Measurements from ENCODE around the gene MCTP2.

Gene MCTP2

DNA sequence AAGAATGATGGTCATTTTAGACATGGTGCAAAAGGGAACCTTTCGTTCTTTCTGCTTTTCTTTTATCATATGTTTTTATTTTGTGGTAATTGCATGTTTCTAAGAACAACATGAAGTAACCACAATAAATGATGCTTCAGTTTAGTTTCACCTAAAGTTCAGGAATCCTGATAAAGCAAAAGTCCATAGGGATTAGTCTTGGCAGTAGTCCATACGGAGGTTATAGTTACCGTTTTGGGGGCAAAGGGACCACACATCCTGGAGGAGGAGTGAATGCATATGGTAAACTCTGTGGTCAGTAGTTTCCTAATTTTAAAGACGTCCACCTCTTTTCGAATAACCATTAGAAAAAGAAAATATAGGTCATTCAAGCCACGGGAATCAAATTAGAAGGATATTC lies 141.5 kb downstream of the MCTP2 start:
- Histone ChIP-seq H3K36me3 (ENCODE audit: control insufficient read depth, insufficient read depth, low read length) (no peaks in the 10 kb centered on the region), H3K27ac (ENCODE audit: low read depth, low read length, severe bottlenecking) (no peak overlapping the region), H3K4me3 (ENCODE audit: extremely low read depth, insufficient read depth, low read length, poor library complexity, severe bottlenecking) (no peak overlapping the region), H3K4me1 (ENCODE audit: control insufficient read depth, insufficient read depth, low read length, poor library complexity, severe bottlenecking) (no peaks in the 10 kb centered on the region), H3K9me3 (ENCODE audit: control insufficient read depth, low read length) (no peaks in the 10 kb centered on the region)
- 94% methylated on average over 2 of the region's 6 CpGs; no CpG with 5 or more reads in 1 of the 2 experiments for WGBS, 2 experiments (ENCODE audit: insufficient coverage in 2 of 2)

GRCh38 chr15:94375997-94376396 lies 144.6 kb downstream of the MCTP2 start:
- Histone ChIP-seq H3K4me3 (ENCODE audit: extremely low read depth, insufficient read depth, low read length, poor library complexity, severe bottlenecking) (no peak overlapping the region), H3K4me1 (ENCODE audit: control insufficient read depth, insufficient read depth, low read length, poor library complexity, severe bottlenecking) (no peaks in the 10 kb centered on the region), H3K36me3 (ENCODE audit: control insufficient read depth, insufficient read depth, low read length) (no peaks in the 10 kb centered on the region), H3K27ac (ENCODE audit: low read depth, low read length, severe bottlenecking) (no peak overlapping the region), H3K9me3 (ENCODE audit: control insufficient read depth, low read length) (no peaks in the 10 kb centered on the region)
- no CpG with 5 or more reads among the region's 1 CpG for WGBS, 2 experiments (ENCODE audit: insufficient coverage in 2 of 2)

DNA sequence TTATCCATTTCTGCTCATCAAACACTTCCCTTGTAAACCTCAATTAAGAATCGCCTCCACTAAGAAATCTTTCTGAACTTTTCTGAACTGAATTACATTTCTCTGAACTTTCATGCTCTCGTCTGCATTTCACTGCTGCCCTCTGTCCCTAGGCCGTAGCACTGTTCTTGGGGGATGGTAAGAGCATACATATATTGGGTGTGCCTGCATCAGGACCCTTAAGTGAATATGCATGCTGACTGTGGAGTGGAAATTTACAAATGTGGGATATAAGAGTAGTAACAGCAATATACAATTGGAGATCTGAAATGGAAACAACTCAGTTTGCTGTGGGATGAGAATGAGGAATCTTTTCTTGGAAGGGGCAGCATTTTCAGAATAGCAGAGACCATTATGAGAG lies 148.6 kb downstream of the MCTP2 start:
- H3K36me3 ChIP-seq (ENCODE audit: control insufficient read depth, insufficient read depth, low read length): no peaks in the 10 kb centered on the region
- H3K9me3 ChIP-seq (ENCODE audit: control insufficient read depth, low read length): no peaks in the 10 kb centered on the region
- H3K27ac ChIP-seq (ENCODE audit: low read depth, low read length, severe bottlenecking): no peak overlapping the region
- H3K4me3 ChIP-seq (ENCODE audit: extremely low read depth, insufficient read depth, low read length, poor library complexity, severe bottlenecking): no peak overlapping the region
- H3K4me1 ChIP-seq (ENCODE audit: control insufficient read depth, insufficient read depth, low read length, poor library complexity, severe bottlenecking): no peaks in the 10 kb centered on the region
- WGBS, 2 experiments (ENCODE audit: insufficient coverage in 2 of 2): 92 to 100% methylated on average over 2 to 3 of the region's 3 CpGs

DNA sequence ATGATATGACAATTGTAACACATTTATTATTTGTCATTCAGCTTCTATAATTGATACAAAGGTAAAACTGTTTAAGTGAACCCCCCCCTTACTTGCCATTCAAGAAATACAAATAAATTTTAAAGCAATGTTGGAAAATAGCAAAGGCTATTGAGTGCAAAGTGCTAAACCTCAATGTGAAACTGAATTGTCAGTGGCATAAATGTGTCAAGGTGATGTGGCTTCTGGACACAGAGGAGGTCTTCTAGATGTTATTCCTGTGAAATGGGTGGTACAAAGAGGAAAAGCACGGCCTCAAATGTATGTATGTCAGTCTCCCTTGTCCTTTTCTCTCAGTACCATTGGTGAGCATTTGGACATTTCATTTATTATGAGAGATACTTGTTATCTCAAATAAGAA lies 149.4 kb downstream of the MCTP2 start:
- Histone ChIP-seq H3K4me1 (ENCODE audit: control insufficient read depth, insufficient read depth, low read length, poor library complexity, severe bottlenecking) (no peaks in the 10 kb centered on the region), H3K9me3 (ENCODE audit: control insufficient read depth, low read length) (no peaks in the 10 kb centered on the region), H3K36me3 (ENCODE audit: control insufficient read depth, insufficient read depth, low read length) (no peaks in the 10 kb centered on the region), H3K27ac (ENCODE audit: low read depth, low read length, severe bottlenecking) (no peak overlapping the region), H3K4me3 (ENCODE audit: extremely low read depth, insufficient read depth, low read length, poor library complexity, severe bottlenecking) (no peak overlapping the region)
- no CpG with 5 or more reads among the region's 1 CpG for WGBS, 2 experiments (ENCODE audit: insufficient coverage in 2 of 2)

GRCh38 chr15:94381384-94381783 lies 150.0 kb downstream of the MCTP2 start:
- Histone ChIP-seq H3K27ac (ENCODE audit: low read depth, low read length, severe bottlenecking) (no peak overlapping the region), H3K4me1 (ENCODE audit: control insufficient read depth, insufficient read depth, low read length, poor library complexity, severe bottlenecking) (no peaks in the 10 kb centered on the region), H3K4me3 (ENCODE audit: extremely low read depth, insufficient read depth, low read length, poor library complexity, severe bottlenecking) (no peak overlapping the region), H3K9me3 (ENCODE audit: control insufficient read depth, low read length) (no peaks in the 10 kb centered on the region), H3K36me3 (ENCODE audit: control insufficient read depth, insufficient read depth, low read length) (no peaks in the 10 kb centered on the region)
- 76 to 81% methylated on average over 8 of the region's 8 CpGs for WGBS, 2 experiments (ENCODE audit: insufficient coverage in 2 of 2)

DNA sequence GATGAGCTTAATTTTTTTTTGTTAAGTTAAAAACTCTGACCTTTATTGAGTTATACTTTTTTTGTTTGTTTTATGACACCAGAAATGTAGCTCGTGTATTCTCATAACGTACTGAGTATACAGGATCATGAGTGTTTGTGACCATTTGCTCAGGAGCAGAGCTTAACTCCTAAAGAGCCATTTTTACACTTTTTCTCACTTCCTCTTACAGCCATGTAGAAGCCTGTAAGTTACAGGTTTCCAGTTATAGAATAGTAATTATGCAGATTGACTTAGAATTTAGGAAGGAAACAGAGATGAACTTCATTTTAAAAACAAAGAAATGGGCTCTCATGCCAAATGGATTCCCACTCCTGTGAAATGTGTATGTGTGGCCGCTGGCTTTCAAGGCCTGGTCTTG lies 151.7 kb downstream of the MCTP2 start:
- 80 to 96% methylated on average over 1 to 3 of the region's 3 CpGs for WGBS, 2 experiments (ENCODE audit: insufficient coverage in 2 of 2)

DNA sequence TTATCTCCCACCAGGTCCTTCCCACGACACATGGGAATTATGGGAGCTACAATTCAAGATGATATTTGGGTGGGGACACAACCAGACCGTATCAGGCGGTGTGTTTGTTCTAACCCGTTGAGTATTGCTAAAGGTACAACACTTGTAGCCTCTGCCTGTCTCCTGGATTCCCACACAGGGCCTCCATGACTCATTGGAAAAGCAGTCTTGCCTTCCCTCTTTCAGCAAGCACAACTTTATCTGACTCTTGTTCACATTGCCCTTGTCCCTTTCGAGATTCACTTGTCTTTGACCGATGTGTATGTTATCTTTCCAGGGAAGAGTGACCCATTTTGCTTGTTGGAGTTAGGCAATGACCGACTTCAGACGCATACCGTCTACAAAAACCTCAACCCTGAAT lies 152.3 kb downstream of the MCTP2 start:
- H3K4me1 ChIP-seq (ENCODE audit: control insufficient read depth, insufficient read depth, low read length, poor library complexity, severe bottlenecking): peaks cover 7% of the 10 kb centered on the region
- no peaks in the 10 kb centered on the region for H3K9me3 ChIP-seq (ENCODE audit: control insufficient read depth, low read length)
- H3K27ac ChIP-seq (ENCODE audit: low read depth, low read length, severe bottlenecking): no peak overlapping the region
- no peak overlapping the region for H3K4me3 ChIP-seq (ENCODE audit: extremely low read depth, insufficient read depth, low read length, poor library complexity, severe bottlenecking)
- 92 to 98% methylated on average over 7 to 8 of the region's 9 CpGs for WGBS, 2 experiments (ENCODE audit: insufficient coverage in 2 of 2)
- H3K36me3 ChIP-seq (ENCODE audit: control insufficient read depth, insufficient read depth, low read length): no peaks in the 10 kb centered on the region

More for the DNA sequence above, 151.7 kb downstream of the MCTP2 start:
- Histone ChIP-seq H3K4me3 (ENCODE audit: extremely low read depth, insufficient read depth, low read length, poor library complexity, severe bottlenecking) (no peak overlapping the region), H3K27ac (ENCODE audit: low read depth, low read length, severe bottlenecking) (no peak overlapping the region), H3K4me1 (ENCODE audit: control insufficient read depth, insufficient read depth, low read length, poor library complexity, severe bottlenecking) (peaks cover 7% of the 10 kb centered on the region), H3K9me3 (ENCODE audit: control insufficient read depth, low read length) (no peaks in the 10 kb centered on the region), H3K36me3 (ENCODE audit: control insufficient read depth, insufficient read depth, low read length) (no peaks in the 10 kb centered on the region)

- peaks cover 7% of the 10 kb centered on the region for H3K4me1 ChIP-seq (ENCODE audit: control insufficient read depth, insufficient read depth, low read length, poor library complexity, severe bottlenecking)
- no CpG with 5 or more reads among the region's 4 CpGs for WGBS, 2 experiments (ENCODE audit: insufficient coverage in 2 of 2)
- H3K27ac ChIP-seq (ENCODE audit: low read depth, low read length, severe bottlenecking): no peak overlapping the region
- H3K9me3 ChIP-seq (ENCODE audit: control insufficient read depth, low read length): no peaks in the 10 kb centered on the region
- H3K4me3 ChIP-seq (ENCODE audit: extremely low read depth, insufficient read depth, low read length, poor library complexity, severe bottlenecking): no peak overlapping the region
- H3K36me3 ChIP-seq (ENCODE audit: control insufficient read depth, insufficient read depth, low read length): no peaks in the 10 kb centered on the region
These were observed 154.1 kb downstream of the MCTP2 start for GRCh38 chr15:94385441-94385840.

DNA sequence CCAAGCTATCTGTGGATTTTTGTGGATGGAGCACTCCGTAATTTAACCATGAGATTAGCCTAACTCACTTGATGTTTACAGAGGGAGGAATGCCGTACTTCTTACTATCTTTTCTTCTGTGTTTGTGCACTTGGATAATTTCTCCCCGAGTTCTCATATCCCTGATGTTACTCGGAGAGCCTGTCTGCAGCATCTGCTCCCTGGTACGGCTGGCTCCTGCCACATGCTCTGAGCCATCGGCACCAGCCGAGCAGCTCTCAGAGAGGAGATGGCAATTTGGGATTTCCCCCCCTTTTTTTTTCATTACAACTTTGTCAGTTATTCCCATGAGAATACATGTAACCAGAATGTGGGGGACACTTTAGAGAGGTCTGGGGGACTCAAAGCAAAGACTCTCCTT lies 155.0 kb downstream of the MCTP2 start:
- Histone ChIP-seq H3K4me1 (ENCODE audit: control insufficient read depth, insufficient read depth, low read length, poor library complexity, severe bottlenecking) (peaks cover 7% of the 10 kb centered on the region), H3K36me3 (ENCODE audit: control insufficient read depth, insufficient read depth, low read length) (no peaks in the 10 kb centered on the region), H3K9me3 (ENCODE audit: control insufficient read depth, low read length) (no peaks in the 10 kb centered on the region), H3K27ac (ENCODE audit: low read depth, low read length, severe bottlenecking) (no peak overlapping the region), H3K4me3 (ENCODE audit: extremely low read depth, insufficient read depth, low read length, poor library complexity, severe bottlenecking) (no peak overlapping the region)
- WGBS, 2 experiments (ENCODE audit: insufficient coverage in 2 of 2): 89 to 90% methylated on average over 4 to 6 of the region's 7 CpGs

GRCh38 chr15:94387442-94387841 lies 156.1 kb downstream of the MCTP2 start:
- Histone ChIP-seq H3K9me3 (ENCODE audit: control insufficient read depth, low read length) (no peaks in the 10 kb centered on the region), H3K4me3 (ENCODE audit: extremely low read depth, insufficient read depth, low read length, poor library complexity, severe bottlenecking) (no peak overlapping the region), H3K27ac (ENCODE audit: low read depth, low read length, severe bottlenecking) (no peak overlapping the region), H3K36me3 (ENCODE audit: control insufficient read depth, insufficient read depth, low read length) (no peaks in the 10 kb centered on the region), H3K4me1 (ENCODE audit: control insufficient read depth, insufficient read depth, low read length, poor library complexity, severe bottlenecking) (peaks cover 7% of the 10 kb centered on the region)
- WGBS, 2 experiments (ENCODE audit: insufficient coverage in 2 of 2): 100% methylated on average over 2 of the region's 2 CpGs; no CpG with 5 or more reads in 1 of the 2 experiments

DNA sequence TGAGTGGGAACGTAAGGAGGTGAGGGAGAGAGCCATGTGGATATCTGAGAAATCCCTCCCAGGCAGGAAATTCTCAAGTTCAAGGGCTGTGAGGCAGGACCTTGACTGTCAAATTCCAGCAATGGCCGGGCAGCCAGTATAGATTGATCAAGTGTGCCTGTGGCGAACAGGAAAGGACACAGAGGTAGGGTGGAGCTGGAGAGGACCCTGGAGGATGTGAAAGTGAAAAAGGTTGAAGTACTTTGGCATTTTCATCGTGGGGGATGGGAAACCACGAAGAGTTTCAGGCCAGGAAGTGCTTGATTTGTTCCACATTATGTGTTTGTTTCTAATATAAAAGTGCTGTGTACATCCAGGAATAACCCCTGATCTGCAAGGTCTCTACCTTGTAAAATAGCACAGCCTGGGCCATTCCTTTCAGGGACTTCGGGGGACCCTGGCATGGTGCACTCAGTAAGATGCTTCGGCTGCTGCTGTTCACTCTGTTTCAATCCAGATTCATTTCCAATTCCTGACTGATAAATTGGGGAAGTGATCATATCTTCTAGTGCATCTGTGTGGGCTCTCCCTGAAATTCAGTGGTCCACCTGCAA lies 156.6 kb downstream of the MCTP2 start:
- Histone ChIP-seq H3K36me3 (ENCODE audit: control insufficient read depth, insufficient read depth, low read length) (no peaks in the 10 kb centered on the region), H3K9me3 (ENCODE audit: control insufficient read depth, low read length) (no peaks in the 10 kb centered on the region), H3K27ac (ENCODE audit: low read depth, low read length, severe bottlenecking) (no peak overlapping the region), H3K4me1 (ENCODE audit: control insufficient read depth, insufficient read depth, low read length, poor library complexity, severe bottlenecking) (peaks cover 7% of the 10 kb centered on the region), H3K4me3 (ENCODE audit: extremely low read depth, insufficient read depth, low read length, poor library complexity, severe bottlenecking) (no peak overlapping the region)
- WGBS, 2 experiments (ENCODE audit: insufficient coverage in 2 of 2): 83 to 84% methylated on average over 6 to 7 of the region's 7 CpGs

Measured in mesodermal cell (in vitro differentiated cells).